NB4 (cell line): ENCODE measurements around the gene PDE4D.

ENCODE experiments used
- MAX ChIP-seq: IDR thresholded peaks from 2 replicates; pipeline ENCODE4 v1.6.1; 2011; ENCODE audit warnings: low read depth, low read length
- POLR2A ChIP-seq: IDR thresholded peaks from 2 replicates; pipeline ENCODE4 v1.6.1; 2011; ENCODE audit warnings: mild to moderate bottlenecking; ENCODE audit not compliant: insufficient read length; ENCODE audit errors: extremely low read depth
- TF ChIP-seq, protein P1 (sequence below): IDR thresholded peaks from one replicate; pipeline ENCODE4 v1.5.1; 2012; ENCODE audit warnings: low read depth, low read length

DNA sequence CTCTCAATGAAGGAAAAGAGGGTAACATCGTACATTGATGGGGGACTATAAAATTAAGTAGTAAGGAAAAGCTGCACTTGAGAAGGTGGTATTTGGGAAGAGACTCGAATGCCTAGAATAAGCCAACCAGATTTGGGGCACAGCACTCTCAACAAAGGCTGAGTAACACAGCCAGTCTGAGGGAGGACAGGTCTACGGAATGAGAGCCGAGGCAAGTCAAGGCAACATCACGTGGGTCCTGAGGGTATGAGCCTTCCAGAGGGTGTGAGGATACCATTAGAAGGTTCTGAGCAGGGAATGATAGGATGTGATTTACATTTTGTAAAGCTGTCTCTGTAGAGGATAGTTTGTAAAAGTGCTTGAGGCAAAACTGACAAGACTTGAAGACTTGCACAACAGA is 876.6 kb downstream of the PDE4D start:
- TF ChIP-seq POLR2A = no peak
- TF ChIP-seq, protein P1, sequence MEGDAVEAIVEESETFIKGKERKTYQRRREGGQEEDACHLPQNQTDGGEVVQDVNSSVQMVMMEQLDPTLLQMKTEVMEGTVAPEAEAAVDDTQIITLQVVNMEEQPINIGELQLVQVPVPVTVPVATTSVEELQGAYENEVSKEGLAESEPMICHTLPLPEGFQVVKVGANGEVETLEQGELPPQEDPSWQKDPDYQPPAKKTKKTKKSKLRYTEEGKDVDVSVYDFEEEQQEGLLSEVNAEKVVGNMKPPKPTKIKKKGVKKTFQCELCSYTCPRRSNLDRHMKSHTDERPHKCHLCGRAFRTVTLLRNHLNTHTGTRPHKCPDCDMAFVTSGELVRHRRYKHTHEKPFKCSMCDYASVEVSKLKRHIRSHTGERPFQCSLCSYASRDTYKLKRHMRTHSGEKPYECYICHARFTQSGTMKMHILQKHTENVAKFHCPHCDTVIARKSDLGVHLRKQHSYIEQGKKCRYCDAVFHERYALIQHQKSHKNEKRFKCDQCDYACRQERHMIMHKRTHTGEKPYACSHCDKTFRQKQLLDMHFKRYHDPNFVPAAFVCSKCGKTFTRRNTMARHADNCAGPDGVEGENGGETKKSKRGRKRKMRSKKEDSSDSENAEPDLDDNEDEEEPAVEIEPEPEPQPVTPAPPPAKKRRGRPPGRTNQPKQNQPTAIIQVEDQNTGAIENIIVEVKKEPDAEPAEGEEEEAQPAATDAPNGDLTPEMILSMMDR = no peak
- no peak for TF ChIP-seq MAX
